Liver (tissue), 9 donors: ENCODE measurements around the gene TTYH1. TPM values are rescaled to one million over a fixed set of nuclear protein-coding genes. Genes with fewer than 3 reads are reported as not detected.

ENCODE experiments used
- DNase-seq: peaks from one replicate; pipeline ENCODE4 v3.0.0-alpha.2; 2017; ENCODE audit warnings: low spot score
- H3K27ac ChIP-seq, 2 donors: one replicate each; pipeline ENCODE4 v1.7.0; 2013; ENCODE audit warnings: inconsistent platforms in 2 of 2, low read length in 2 of 2, control low read depth in 1 of 2, low read depth in 1 of 2, mild to moderate bottlenecking in 1 of 2
- H3K27me3 ChIP-seq, 4 donors: one replicate each; pipeline versions ENCODE4 v1.6.1 to v1.7.0; 2013; ENCODE audit warnings: low read length in 3 of 4, inconsistent platforms in 1 of 4, mild to moderate bottlenecking in 1 of 4, moderate library complexity in 1 of 4; ENCODE audit not compliant: control insufficient read depth in 4 of 4, insufficient read depth in 4 of 4
- H3K36me3 ChIP-seq, 4 donors: one replicate each; pipeline versions ENCODE4 v1.6.1 to v1.7.0; 2013; ENCODE audit warnings: low read length in 3 of 4, mild to moderate bottlenecking in 3 of 4, low read depth in 1 of 4, moderate library complexity in 1 of 4; ENCODE audit not compliant: control insufficient read depth in 4 of 4, insufficient read depth in 3 of 4
- H3K4me1 ChIP-seq, 4 donors: one replicate each; pipeline versions ENCODE4 v1.6.1 to v1.7.0; 2013; ENCODE audit warnings: low read length in 3 of 4, mild to moderate bottlenecking in 3 of 4, moderate library complexity in 1 of 4; ENCODE audit not compliant: control insufficient read depth in 4 of 4, insufficient read depth in 4 of 4
- H3K4me3 ChIP-seq, 3 donors: one replicate each; pipeline versions ENCODE4 v1.6.1 to v1.7.0; 2013; ENCODE audit warnings: low read length in 3 of 3, control low read depth in 1 of 3, low read depth in 1 of 3, mild to moderate bottlenecking in 1 of 3
- H3K9ac ChIP-seq, 2 donors: one replicate each; pipeline ENCODE4 v1.7.0; 2013; ENCODE audit warnings: low read length in 2 of 2, mild to moderate bottlenecking in 2 of 2, moderate library complexity in 2 of 2, control low read depth in 1 of 2, low read depth in 1 of 2
- H3K9me3 ChIP-seq, 4 donors: one replicate each; pipeline versions ENCODE4 v1.6.1 to v1.7.0; 2013; ENCODE audit warnings: low read length in 3 of 4; ENCODE audit not compliant: control insufficient read depth in 4 of 4
- EGR1 ChIP-seq, 2 donors: IDR thresholded peaks; 2 replicates each; pipeline ENCODE4 v1.6.1; 2016 to 2018; ENCODE audit warnings: antibody characterized with exemption in 2 of 2, low read depth in 2 of 2
- FOXA1 ChIP-seq: IDR thresholded peaks from 2 replicates; pipeline ENCODE4 v1.6.1; 2016; ENCODE audit warnings: antibody characterized with exemption
- FOXA2 ChIP-seq: IDR thresholded peaks from 2 replicates; pipeline ENCODE4 v1.6.1; 2016; ENCODE audit warnings: antibody characterized with exemption
- GABPA ChIP-seq, 2 donors: IDR thresholded peaks in 1 of 2; conservative IDR thresholded peaks in 1 of 2; 2 replicates each; pipeline ENCODE4 v1.6.1; 2016; ENCODE audit warnings: antibody characterized with exemption in 2 of 2, mild to moderate bottlenecking in 1 of 2, moderate library complexity in 1 of 2
- HNF4A ChIP-seq, 2 donors: conservative IDR thresholded peaks; 2 replicates each; pipeline ENCODE4 v1.6.1; 2016; ENCODE audit warnings: antibody characterized with exemption in 2 of 2, mild to moderate bottlenecking in 2 of 2
- HNF4G ChIP-seq: IDR thresholded peaks from 2 replicates; pipeline ENCODE4 v1.6.1; 2016; ENCODE audit warnings: antibody characterized with exemption
- JUND ChIP-seq, 2 donors: IDR thresholded peaks; 2 replicates each; pipeline ENCODE4 v1.6.1; 2016; ENCODE audit warnings: antibody characterized with exemption in 2 of 2
- NR2F2 ChIP-seq: IDR thresholded peaks from 2 replicates; pipeline ENCODE4 v1.6.1; 2016; ENCODE audit warnings: antibody characterized with exemption
- RAD21 ChIP-seq, 2 donors: IDR thresholded peaks; 2 replicates each; pipeline ENCODE4 v1.6.1; 2016; ENCODE audit warnings: antibody characterized with exemption in 2 of 2, mild to moderate bottlenecking in 2 of 2
- RXRA ChIP-seq, 2 donors: IDR thresholded peaks; 2 replicates each; pipeline ENCODE4 v1.6.1; 2017 to 2018; ENCODE audit warnings: antibody characterized with exemption in 2 of 2, mild to moderate bottlenecking in 1 of 2
- SP1 ChIP-seq: IDR thresholded peaks from 2 replicates; pipeline ENCODE4 v1.6.1; 2018; ENCODE audit warnings: antibody characterized with exemption, mild to moderate bottlenecking
- TAF1 ChIP-seq: conservative IDR thresholded peaks from 2 replicates; pipeline ENCODE4 v1.6.1; 2016; ENCODE audit warnings: antibody characterized with exemption, mild to moderate bottlenecking
- YY1 ChIP-seq: IDR thresholded peaks from 2 replicates; pipeline ENCODE4 v1.6.1; 2016; ENCODE audit warnings: antibody characterized with exemption, mild to moderate bottlenecking
- whole genome bisulfite sequencing: extraction: QIAGEN DNeasy Blood & Tissue Kit; methylation state at CpG from one replicate; pipeline ENCODE4 v1.1.7; 2013; 5-methylcytosine and 5-hydroxymethylcytosine counted together
- polyA plus RNA-seq, 2 donors: library from polyadenylated mRNA; stranded (reverse) in 1 of 2; unstranded in 1 of 2; fragments of 200-250 nt in 1 of 2; fragments of >200 nt in 1 of 2; fragmentation: Nextera tagmentation in 1 of 2; extraction: Ambion mirVana in 1 of 2; gene quantifications; one replicate each; pipeline versions ENCODE4 v1.2.1 to v1.2.3, GENCODE V29; 2013 to 2015
- total RNA-seq, 2 donors: library from RNA; depleted of rRNA; stranded (reverse); fragments of >200 nt; gene quantifications; one replicate each; pipeline ENCODE4 v1.2.3, GENCODE V29; 2014
- TF ChIP-seq, protein P1 (sequence below): IDR thresholded peaks from 2 replicates; pipeline ENCODE4 v1.6.1; 2016; ENCODE audit warnings: antibody characterized with exemption
- TF ChIP-seq, protein P2 (sequence below): IDR thresholded peaks from 2 replicates; pipeline ENCODE4 v1.6.1; 2016; ENCODE audit warnings: antibody characterized with exemption
- TF ChIP-seq, protein P3 (sequence below): fragments of 150-350 bp; IDR thresholded peaks from 2 replicates; pipeline ENCODE4 v1.5.1; 2017; ENCODE audit warnings: improper control_type of control experiment, low read depth, low read length; ENCODE audit not compliant: missing input control
- TF ChIP-seq, protein P4 (sequence below): IDR thresholded peaks from 2 replicates; pipeline ENCODE4 v1.6.1; 2016; ENCODE audit warnings: antibody characterized with exemption
- TF ChIP-seq, protein P5 (sequence below): IDR thresholded peaks from 2 replicates; pipeline ENCODE4 v1.6.1; 2016; ENCODE audit warnings: antibody characterized with exemption, mild to moderate bottlenecking
- donor health status: healthy.
- donor health status: healthy.
- donor health status: healthy.
- donor health status: healthy.
- donor health status: healthy.

TTYH1 gene
- total and polyA plus RNA-seq, 4 donors = 0.28 to 1.1 (median 0.61) TPM

- Histone ChIP-seq H3K4me1 (no peaks in the 10 kb centered on the region), H3K27me3 (peaks cover 0 to 13% (median 9%) of the 10 kb centered on the region in 4 donors), H3K27ac (no peak overlapping the region), H3K9me3 (no peaks in the 10 kb centered on the region), H3K9ac (no peak overlapping the region), H3K4me3 (no peak overlapping the region), H3K36me3 (no peaks in the 10 kb centered on the region)
- no peak for DNase-seq
- 22% methylated on average over 10 of the region's 10 CpGs for WGBS
- TF ChIP-seq, protein P1, sequence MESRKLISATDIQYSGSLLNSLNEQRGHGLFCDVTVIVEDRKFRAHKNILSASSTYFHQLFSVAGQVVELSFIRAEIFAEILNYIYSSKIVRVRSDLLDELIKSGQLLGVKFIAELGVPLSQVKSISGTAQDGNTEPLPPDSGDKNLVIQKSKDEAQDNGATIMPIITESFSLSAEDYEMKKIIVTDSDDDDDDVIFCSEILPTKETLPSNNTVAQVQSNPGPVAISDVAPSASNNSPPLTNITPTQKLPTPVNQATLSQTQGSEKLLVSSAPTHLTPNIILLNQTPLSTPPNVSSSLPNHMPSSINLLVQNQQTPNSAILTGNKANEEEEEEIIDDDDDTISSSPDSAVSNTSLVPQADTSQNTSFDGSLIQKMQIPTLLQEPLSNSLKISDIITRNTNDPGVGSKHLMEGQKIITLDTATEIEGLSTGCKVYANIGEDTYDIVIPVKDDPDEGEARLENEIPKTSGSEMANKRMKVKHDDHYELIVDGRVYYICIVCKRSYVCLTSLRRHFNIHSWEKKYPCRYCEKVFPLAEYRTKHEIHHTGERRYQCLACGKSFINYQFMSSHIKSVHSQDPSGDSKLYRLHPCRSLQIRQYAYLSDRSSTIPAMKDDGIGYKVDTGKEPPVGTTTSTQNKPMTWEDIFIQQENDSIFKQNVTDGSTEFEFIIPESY = no peak
- TF ChIP-seq RXRA (IDR thresholded peaks at IDR 0.05) (no peak), SP1 (no peak), NR2F2 (no peak), YY1 (no peak), HNF4G (no peak), JUND (IDR thresholded peaks at IDR 0.05) (no peak), TAF1 (no peak), FOXA1 (no peak), EGR1 (IDR thresholded peaks at IDR 0.05; ENCODE audit: low read depth in 2 of 2) (no peak), HNF4A (conservative IDR thresholded peaks at IDR 0.05) (no peak)
- TF ChIP-seq, protein P2, sequence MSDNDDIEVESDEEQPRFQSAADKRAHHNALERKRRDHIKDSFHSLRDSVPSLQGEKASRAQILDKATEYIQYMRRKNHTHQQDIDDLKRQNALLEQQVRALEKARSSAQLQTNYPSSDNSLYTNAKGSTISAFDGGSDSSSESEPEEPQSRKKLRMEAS = no peak
- TF ChIP-seq, protein P3, sequence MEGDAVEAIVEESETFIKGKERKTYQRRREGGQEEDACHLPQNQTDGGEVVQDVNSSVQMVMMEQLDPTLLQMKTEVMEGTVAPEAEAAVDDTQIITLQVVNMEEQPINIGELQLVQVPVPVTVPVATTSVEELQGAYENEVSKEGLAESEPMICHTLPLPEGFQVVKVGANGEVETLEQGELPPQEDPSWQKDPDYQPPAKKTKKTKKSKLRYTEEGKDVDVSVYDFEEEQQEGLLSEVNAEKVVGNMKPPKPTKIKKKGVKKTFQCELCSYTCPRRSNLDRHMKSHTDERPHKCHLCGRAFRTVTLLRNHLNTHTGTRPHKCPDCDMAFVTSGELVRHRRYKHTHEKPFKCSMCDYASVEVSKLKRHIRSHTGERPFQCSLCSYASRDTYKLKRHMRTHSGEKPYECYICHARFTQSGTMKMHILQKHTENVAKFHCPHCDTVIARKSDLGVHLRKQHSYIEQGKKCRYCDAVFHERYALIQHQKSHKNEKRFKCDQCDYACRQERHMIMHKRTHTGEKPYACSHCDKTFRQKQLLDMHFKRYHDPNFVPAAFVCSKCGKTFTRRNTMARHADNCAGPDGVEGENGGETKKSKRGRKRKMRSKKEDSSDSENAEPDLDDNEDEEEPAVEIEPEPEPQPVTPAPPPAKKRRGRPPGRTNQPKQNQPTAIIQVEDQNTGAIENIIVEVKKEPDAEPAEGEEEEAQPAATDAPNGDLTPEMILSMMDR = no peak
- TF ChIP-seq, protein P4, sequence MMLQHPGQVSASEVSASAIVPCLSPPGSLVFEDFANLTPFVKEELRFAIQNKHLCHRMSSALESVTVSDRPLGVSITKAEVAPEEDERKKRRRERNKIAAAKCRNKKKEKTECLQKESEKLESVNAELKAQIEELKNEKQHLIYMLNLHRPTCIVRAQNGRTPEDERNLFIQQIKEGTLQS = no peak
Measured at GRCh38 chr19:54420068-54420382, 4.8 kb downstream of the TTYH1 start.

DNA sequence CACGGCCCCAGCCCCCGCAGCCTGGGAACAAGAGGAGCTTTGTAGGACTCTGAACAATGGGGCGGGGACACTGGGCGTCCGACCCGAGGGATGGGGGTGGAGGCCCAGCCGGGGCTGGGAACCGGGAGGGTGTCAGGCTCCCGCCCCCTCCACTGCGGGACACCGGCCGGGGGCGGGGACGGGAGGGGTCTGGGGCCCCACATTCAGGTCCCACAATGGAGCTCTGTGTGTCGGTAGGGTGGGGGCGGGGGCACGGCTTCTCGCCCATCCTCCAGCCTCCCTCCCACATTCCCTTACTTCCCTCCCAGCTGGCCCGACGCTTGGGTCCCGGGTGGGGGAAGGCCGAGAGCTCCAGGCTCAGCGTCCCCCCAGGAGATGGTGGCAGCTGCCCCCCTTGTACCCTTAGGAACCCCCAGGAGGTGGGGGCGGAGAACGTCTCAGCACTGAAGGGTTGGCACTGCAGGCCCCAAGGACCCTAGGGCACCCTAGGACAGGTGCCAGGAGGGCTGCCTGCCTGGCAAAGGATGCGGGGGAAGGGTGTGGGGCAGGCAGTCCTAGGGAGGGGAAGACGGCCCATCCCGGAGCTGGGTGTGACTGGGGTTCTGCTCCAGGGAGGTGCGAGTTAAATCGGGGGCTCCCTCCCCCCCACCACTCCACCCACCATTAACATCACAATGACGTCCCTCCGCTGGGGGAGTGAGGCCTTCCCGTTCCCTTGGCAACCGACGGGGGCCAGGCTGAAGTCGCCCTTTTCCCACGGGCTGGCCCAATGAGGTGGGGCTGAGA is 5.3 kb downstream of the TTYH1 start:
- 12% methylated on average over 37 of the region's 37 CpGs for WGBS
- no peak overlapping the region for H3K9ac ChIP-seq
- TF ChIP-seq SP1 (no peak), YY1 (no peak), NR2F2 (no peak), GABPA (IDR thresholded peaks at IDR 0.05 in 1 of 2, conservative IDR thresholded peaks at IDR 0.05 in 1 of 2) (no peak), FOXA2 (no peak), HNF4G (no peak), RAD21 (IDR thresholded peaks at IDR 0.05) (no peak), FOXA1 (no peak), JUND (IDR thresholded peaks at IDR 0.05) (no peak)
- TF ChIP-seq, protein P5, sequence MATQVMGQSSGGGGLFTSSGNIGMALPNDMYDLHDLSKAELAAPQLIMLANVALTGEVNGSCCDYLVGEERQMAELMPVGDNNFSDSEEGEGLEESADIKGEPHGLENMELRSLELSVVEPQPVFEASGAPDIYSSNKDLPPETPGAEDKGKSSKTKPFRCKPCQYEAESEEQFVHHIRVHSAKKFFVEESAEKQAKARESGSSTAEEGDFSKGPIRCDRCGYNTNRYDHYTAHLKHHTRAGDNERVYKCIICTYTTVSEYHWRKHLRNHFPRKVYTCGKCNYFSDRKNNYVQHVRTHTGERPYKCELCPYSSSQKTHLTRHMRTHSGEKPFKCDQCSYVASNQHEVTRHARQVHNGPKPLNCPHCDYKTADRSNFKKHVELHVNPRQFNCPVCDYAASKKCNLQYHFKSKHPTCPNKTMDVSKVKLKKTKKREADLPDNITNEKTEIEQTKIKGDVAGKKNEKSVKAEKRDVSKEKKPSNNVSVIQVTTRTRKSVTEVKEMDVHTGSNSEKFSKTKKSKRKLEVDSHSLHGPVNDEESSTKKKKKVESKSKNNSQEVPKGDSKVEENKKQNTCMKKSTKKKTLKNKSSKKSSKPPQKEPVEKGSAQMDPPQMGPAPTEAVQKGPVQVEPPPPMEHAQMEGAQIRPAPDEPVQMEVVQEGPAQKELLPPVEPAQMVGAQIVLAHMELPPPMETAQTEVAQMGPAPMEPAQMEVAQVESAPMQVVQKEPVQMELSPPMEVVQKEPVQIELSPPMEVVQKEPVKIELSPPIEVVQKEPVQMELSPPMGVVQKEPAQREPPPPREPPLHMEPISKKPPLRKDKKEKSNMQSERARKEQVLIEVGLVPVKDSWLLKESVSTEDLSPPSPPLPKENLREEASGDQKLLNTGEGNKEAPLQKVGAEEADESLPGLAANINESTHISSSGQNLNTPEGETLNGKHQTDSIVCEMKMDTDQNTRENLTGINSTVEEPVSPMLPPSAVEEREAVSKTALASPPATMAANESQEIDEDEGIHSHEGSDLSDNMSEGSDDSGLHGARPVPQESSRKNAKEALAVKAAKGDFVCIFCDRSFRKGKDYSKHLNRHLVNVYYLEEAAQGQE = no peak
- TF ChIP-seq, protein P2 = no peak
- TF ChIP-seq, protein P3 = no peak
- TF ChIP-seq, protein P4 = no peak
- no peak overlapping the region for H3K27ac ChIP-seq
- no peak overlapping the region for H3K4me3 ChIP-seq
- H3K4me1 ChIP-seq = no peaks in the 10 kb centered on the region
- DNase-seq = no peak
- H3K36me3 ChIP-seq = no peaks in the 10 kb centered on the region
- H3K9me3 ChIP-seq = no peaks in the 10 kb centered on the region
- peaks cover 0 to 13% (median 9%) of the 10 kb centered on the region in 4 donors for H3K27me3 ChIP-seq
